ENCODE results near the gene CEP55. TPM values are rescaled to one million over a fixed set of nuclear protein-coding genes. Genes with fewer than 3 reads are reported as not detected.

The CEP55 gene
- total and polyA plus RNA-seq, 2 of the 8 experiments (the other 6 are each of a cell fraction or from before 2014, with no cell fraction given), result 7.0 to 19.6 TPM

- TF ChIP-seq TEAD4 (IDR thresholded peaks at IDR 0.05; ENCODE audit: low read depth, low read length) (no peak), BRCA1 (IDR thresholded peaks at IDR 0.05; ENCODE audit: low read depth, low read length) (no peak), SIX5 (IDR thresholded peaks at IDR 0.05; ENCODE audit: low read depth, low read length) (no peak)
Measured at GRCh38 chr10:93452143-93452542, 44.3 kb upstream of the CEP55 start (continued).

Data from H1 (cell line).